GM18907 (cell line): ENCODE results near the gene CFAP299.
"Not testable (repeated sequence)": the region's sequence is repeated elsewhere in the genome, so short reads cannot be mapped to it uniquely, and the experiment has no call there.

Experiments
- ATAC-seq: cut with Tn5 transposase; IDR thresholded peaks from one replicate; pipeline ENCODE4 v1.9.1; 2021; ENCODE audit warnings: mild to moderate bottlenecking, moderate library complexity; ENCODE audit not compliant: unreplicated experiment

Gene CFAP299

DNA sequence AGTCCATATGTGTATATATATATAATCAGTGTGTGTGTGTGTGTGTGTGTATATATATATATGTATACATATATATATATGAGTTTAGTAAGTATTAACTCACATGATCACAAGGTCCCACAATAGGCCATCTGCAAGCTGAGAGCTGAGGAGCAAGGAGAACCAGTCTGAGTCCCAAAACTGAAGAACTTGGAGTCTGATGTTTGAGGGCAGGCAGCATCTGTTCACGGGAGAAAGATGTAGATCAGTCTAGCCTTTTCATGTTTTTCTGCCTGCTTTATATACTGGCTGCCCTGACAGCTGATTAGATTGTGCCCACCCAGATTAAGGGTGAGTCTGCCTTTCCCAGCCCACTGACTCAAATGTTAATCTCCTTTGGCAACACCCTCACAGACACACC, 465.2 kb downstream of the CFAP299 start:
- ATAC-seq, result not testable (repeated sequence)

DNA sequence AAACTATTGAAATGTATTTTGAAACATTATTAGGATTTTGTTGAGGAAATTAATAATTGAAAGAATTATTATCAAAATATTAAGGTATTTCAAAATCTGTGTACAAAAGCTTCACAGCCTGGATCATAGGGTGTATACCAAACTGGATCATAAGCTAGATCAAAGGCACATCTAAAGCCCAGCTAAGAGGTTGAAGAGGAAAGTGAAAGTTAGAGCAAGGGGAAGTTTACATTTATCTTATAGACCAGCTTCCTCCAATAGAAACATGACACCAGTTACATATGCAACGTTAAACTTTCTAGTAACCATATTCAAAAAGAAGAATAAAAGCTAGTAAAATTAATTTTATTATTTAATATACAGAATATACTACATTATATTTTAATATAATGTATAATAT, 467.8 kb downstream of the CFAP299 start:
- no peak for ATAC-seq

DNA sequence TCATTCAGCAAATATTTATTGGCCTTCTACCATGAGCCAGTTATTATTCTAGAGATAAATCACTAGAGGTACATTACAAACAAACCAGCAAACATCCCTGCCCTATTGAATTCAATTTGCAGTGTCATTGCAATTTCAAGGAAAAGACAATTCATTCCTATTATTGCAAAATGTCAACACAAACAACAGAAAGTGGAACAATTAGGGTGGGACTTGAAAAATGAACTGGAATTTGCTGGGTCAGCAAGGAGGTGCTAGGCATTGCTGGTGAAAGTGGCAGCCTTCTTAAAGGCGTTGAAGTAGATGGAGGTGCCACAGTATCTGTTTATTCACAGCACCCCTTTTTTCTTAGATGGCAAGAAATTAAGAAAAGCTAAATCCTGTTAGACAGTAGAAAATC, 470.9 kb downstream of the CFAP299 start:
- no peak for ATAC-seq

DNA sequence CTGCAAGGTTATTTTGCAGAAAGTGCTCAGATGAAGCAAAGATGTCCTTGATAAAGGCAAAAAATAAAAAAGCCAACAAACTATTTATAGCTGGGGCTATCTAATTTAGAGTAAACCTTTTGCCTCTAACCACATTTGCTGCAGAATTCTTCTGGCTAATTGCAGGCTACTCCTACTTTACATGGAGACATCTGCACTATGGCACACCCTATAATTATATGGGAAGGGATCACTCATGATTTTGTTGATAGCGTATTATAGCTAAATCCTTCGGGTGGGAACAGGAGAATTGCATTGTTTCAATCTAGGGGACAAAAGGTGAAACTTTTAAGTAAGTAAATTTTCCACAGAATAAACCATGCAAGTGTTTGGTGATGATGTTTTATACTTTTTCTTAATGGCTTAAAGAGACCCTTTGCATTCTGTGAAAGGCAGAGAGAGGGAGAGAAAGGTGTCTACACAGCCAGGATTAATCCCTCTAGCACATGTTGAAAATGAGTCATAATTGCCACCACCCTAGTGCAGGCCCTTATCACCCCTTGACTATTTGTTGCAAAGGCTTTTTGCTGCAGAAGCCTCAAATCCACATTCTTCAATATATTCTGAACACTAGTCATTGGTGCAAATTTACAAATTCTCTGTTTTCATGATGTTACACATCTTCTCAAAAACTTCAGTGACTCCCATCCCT, 473.7 kb downstream of the CFAP299 start:
- ATAC-seq, result no peak

GRCh38 chr4:80811406-80811805, 475.9 kb downstream of the CFAP299 start:
- ATAC-seq, result no peak

DNA sequence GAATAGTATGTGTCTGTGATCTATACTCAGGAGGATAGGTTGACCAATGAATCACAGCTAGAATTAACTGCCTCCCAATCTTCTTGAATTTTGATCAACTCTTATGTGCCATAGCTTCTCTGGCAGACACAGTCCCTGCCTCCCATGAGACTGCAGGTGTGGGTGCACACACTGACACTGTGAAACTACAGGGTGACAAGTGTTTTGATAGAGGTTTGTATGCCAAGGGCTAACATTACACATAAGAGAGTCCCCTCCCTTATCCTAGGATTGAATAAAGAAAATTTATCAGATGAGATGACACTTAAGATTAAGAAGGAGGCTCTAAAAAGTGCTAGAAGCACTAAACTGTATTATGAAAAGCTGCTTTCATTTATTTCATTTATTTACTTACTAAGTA, 476.6 kb downstream of the CFAP299 start:
- ATAC-seq, result no peak

DNA sequence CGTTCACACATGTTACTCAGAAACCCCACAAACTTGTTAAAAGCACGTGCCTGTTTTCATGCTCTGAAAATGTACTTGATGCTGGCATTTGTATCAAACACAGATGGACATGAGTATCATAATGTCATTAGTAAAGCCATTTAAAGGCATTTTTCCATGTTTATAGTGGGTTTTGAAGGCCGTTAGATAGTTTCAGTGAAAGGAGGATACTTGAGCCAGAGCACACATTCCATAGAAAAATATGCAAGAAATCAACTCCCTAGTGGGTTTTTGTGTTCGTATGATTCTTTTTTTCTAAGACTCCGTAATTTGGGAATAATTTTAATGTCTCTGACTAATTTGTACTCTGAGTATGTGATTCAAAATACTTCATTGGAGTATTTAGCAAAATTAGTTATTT, 478.7 kb downstream of the CFAP299 start:
- no peak for ATAC-seq

- no peak for ATAC-seq
These were observed 496.1 kb downstream of the CFAP299 start for GRCh38 chr4:80831383-80832361.

DNA sequence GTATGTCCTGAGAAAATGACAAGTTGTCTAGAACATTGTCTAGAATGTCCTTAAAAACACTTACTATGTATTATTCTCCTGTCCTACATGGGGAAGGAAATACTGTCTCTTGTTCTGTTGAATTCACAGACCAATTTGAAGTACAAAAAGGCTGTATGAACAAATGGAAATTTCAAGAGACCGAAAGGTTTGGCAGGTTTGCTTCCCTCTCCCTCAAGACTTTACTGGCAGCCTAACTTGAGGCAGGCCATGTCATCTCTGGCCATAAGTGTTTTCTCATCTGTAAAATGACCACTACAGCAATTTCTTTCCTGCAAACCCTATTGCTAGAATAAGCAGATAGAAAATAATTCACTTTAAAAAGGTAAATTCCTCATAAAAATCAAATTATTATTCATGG, 503.8 kb downstream of the CFAP299 start:
- ATAC-seq, result no peak

DNA sequence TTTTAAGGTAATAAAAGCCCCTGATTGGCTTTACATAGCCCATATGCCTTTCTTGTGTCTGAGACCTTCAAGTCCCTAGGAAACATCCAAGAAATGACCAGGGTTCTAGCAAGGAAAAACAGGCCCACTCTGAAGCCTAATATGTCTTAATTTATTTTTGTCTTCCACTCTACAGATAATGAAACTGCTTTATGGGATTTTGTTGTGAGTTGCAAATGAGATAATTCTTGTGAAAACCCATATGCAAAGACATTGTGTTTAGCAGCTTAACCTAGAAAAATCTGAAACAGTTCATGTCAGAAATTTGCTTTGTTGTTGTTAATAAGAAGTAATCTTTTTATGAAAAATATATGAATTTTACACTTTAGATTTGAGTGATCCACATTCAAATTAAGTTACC, 504.3 kb downstream of the CFAP299 start:
- no peak for ATAC-seq

- ATAC-seq, result no peak
These were observed 504.9 kb downstream of the CFAP299 start for GRCh38 chr4:80840396-80840795.

DNA sequence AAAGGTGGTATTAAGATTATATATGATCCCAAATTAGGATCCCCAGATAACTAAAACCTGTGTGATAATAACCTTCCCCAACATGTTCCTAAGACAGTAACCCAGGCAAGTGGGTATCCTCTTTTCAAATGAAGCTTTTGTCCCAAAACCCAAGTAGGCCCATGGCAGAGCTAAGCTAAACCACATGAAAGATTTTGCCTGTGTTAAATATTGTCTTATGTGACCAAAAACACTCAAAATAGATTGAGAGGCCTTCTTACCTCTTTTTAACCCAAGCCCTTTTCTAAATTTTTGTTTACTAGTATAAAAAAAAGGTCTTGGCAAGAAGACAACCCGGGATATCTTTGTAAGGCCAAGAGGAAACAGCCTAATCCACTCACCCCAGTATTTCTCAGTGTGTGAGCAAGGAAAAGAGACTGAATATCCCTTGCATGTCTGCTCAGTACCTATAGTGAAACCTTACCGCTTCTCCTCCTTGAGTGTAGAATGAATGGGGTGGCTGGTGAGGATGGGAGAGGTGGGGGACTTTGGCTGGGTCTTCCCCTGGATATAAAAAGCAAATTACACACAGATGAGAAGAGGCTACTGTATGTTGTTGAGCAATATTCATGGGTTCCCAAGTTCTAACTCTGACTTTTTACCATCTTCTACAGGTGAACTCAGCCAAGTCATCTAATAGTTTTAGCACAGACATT, 506.2 kb downstream of the CFAP299 start:
- ATAC-seq, result peak; percentile 73

- no peak for ATAC-seq
These were observed 510.7 kb downstream of the CFAP299 start for GRCh38 chr4:80846210-80846609.

DNA sequence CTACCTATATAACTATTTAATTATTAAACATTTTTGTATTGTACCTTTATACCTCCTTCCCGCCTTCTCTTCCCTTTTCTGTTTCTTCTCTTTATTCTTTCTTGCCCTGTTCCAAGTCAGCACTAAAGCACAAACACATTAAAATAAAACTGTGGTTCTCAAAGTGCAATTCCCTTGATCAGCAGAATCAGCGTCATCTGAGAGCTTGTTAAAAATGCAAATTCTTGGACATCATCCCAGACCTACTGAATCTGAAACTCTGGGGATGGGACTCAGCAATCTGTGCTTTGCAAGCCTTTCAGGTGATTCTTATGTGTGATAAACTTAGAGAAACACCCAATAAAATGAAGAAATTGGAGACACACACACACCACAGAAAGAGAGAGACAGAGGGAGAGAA, 516.5 kb downstream of the CFAP299 start:
- ATAC-seq, result no peak

DNA sequence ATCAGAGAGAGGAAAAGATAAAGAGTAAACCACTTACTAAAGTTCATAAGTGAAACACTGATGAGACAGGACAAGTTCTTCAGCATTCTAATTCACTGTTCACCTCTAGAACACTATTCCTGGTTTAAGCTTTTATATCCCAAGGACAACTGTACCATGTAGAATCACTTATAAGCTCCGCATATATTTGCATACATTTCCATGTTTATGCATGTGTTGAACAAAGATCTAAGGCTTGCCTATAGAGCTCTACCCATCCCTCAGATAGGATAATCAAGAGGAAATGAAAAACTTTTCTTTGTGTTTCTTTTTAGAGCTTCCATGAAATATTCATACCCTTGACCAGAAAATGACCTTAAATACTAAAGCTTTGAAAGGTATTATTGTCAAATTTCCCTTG, 538.0 kb downstream of the CFAP299 start:
- ATAC-seq, result no peak

DNA sequence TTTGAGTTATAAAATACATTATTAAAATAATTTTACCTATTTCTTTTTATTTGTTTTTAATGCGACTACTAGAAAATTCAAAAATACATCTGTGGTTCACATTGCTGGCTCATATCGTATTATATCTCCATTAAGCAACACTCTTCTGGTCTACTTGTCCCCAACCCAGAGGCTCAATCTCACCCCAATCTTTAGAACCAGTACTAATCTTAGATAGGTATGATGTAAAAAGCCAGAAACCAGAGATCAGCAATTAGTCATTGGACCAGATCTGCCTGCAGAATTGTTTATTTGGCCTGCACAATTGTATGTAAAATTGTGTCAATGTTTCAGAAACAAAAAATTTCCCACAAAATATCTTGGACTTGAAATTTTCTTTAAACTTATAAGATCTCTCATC, 539.4 kb downstream of the CFAP299 start:
- no peak for ATAC-seq

DNA sequence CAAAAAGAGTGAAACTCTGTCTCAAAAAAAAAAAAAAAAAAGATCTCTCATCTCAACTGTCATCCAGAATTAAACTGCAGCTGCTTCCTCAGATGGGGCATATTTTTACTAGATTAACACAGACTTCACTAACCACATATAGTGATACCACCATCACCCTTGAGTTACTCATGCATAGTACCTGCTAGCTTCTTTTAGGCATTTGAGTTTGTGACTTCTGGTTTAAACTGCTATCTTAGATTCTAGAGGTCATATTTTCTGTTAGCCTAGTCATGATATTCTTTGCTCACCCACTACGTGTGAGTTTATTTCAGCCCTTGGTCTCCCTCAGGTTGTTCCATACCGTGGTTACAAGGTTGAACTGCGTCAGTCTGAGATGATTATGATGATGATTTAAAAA, 540.1 kb downstream of the CFAP299 start:
- peak; percentile 93 for ATAC-seq

- ATAC-seq, result peak; percentile 80
These were observed 541.3 kb downstream of the CFAP299 start for GRCh38 chr4:80876810-80877209.

DNA sequence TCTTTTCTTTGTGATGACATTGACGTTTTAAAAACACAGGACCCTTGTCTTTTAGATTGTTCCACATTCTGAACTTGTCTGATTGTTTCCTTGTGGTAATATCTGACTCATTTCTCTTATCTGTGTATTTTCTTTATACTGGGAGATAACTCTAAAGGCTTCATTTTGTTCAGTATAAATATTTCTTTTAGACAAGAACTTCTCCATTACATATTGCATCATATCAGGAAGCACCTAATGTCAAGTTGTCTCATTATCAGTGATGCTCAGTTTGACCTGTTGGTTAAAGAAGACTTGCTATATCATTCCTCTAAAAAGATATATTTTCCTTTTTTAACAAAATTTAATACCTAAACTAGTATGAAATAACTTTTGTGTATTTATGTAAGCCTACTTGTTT, 542.7 kb downstream of the CFAP299 start:
- ATAC-seq, result no peak

DNA sequence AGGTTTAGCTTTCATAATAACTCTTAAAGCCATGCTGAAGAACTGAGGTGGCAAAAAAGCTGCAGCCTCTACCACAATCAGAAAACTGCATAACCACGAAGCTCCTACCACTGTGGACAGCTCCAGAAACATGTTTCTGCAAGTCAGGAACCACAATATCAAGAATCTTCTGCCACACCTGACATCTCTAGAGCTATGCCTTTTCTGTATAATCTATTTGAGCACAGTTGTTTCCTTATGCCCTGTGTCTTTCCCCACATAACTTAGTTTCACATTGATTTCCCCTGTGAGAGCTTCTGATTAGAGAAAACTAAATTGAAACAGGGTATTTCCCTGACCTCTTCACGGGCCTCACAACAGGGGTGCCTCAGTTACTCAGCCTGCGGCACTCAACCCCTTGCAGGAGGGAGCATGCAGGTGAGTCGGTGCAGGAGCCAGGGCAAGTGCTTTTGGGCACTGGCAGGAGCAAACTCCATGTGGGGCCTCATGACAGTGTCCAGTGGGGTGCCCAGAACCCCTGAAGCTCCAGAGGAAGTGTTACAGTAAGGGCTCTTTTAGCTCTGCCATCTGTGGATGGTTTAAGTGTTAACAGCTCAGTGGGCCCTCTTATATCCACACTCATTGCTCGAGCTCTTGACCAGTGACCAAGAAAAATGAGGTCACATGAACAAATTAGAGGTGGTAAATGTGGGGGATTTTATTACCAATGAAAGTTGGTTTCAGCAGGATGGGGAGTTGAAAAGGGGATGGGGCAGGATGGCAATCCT, 562.2 kb downstream of the CFAP299 start:
- ATAC-seq, result peak; percentile 75

GRCh38 chr4:80900908-80901307, 565.4 kb downstream of the CFAP299 start:
- no peak for ATAC-seq
